ENCODE measurements around the gene RIN3. TPM values are rescaled to one million over a fixed set of nuclear protein-coding genes. Genes with fewer than 3 reads are reported as not detected.

RIN3 gene
- total RNA-seq, 2 donors from 2014 or later, result 8.8 to 41.6 TPM

- no peak for DNase-seq (ENCODE audit: low spot score)
- WGBS, result 92% methylated on average over 9 of the region's 9 CpGs
- Histone ChIP-seq H3K36me3 (no peaks in the 10 kb centered on the region), H3K9me3 (no peaks in the 10 kb centered on the region), H3K4me3 (no peak overlapping the region), H3K4me1 (replicated peaks) (no peaks in the 10 kb centered on the region), H3K27ac (no peak overlapping the region), H3K27me3 (replicated peaks; ENCODE audit: insufficient read depth) (no peaks in the 10 kb centered on the region)
- intact Hi-C loops (cut with DNase I), result no loop called here
- no peak for TF ChIP-seq POLR2A (IDR thresholded peaks at IDR 0.05)
- TF ChIP-seq POLR2AphosphoS5 (IDR thresholded peaks at IDR 0.05), result no peak
- TF ChIP-seq CTCF (IDR thresholded peaks at IDR 0.05), result no peak
Observed at GRCh38 chr14:92482621-92483319, 30.8 kb upstream of the RIN3 start.

GRCh38 chr14:92484132-92484823, 29.3 kb upstream of the RIN3 start:
- H3K36me3 ChIP-seq, result no peaks in the 10 kb centered on the region
- no peaks in the 10 kb centered on the region for H3K4me1 ChIP-seq (replicated peaks)
- H3K9me3 ChIP-seq, result no peaks in the 10 kb centered on the region
- intact Hi-C loops (cut with DNase I), result no loop called here
- TF ChIP-seq POLR2AphosphoS5 (IDR thresholded peaks at IDR 0.05), result no peak
- TF ChIP-seq CTCF (IDR thresholded peaks at IDR 0.05), result no peak
- TF ChIP-seq POLR2A (IDR thresholded peaks at IDR 0.05), result no peak
- no peaks in the 10 kb centered on the region for H3K27me3 ChIP-seq (replicated peaks; ENCODE audit: insufficient read depth)
- DNase-seq (ENCODE audit: low spot score), result no peak
- 90% methylated on average over 7 of the region's 7 CpGs for WGBS
- no peak overlapping the region for H3K4me3 ChIP-seq
- H3K27ac ChIP-seq, result no peak overlapping the region

DNA sequence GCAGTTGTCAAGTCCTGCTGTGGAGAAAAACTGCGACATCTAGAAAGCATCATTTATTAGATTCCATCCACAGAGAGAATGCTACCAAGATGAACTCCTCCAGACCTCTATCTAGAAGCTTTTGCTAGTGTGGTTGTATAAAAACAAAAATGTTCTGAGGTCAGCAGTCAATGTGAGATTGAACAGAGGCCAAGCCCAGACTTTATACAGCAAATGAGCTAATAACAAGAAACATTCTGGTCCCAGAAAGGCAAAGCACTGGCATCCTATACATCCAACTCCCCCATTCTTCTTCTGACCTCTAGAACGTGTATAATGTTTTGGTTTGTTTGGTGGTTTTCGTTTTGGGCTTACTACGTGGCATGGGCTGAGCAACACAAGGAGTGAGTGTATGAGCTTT, 26.7 kb upstream of the RIN3 start:
- intact Hi-C loops (cut with DNase I), result no loop called here
- TF ChIP-seq POLR2A (IDR thresholded peaks at IDR 0.05) (no peak), CTCF (IDR thresholded peaks at IDR 0.05) (no peak), POLR2AphosphoS5 (IDR thresholded peaks at IDR 0.05) (no peak)
- Histone ChIP-seq H3K4me3 (no peak overlapping the region), H3K36me3 (no peaks in the 10 kb centered on the region), H3K4me1 (replicated peaks) (no peaks in the 10 kb centered on the region), H3K27ac (no peak overlapping the region), H3K9me3 (no peaks in the 10 kb centered on the region), H3K27me3 (replicated peaks; ENCODE audit: insufficient read depth) (no peaks in the 10 kb centered on the region)
- DNase-seq (ENCODE audit: low spot score), result no peak
- WGBS, result 71% methylated on average over 4 of the region's 4 CpGs

GRCh38 chr14:92487513-92488133, 26.0 kb upstream of the RIN3 start:
- TF ChIP-seq POLR2A (IDR thresholded peaks at IDR 0.05) (no peak), CTCF (IDR thresholded peaks at IDR 0.05) (no peak), POLR2AphosphoS5 (IDR thresholded peaks at IDR 0.05) (no peak)
- 70% methylated on average over 10 of the region's 10 CpGs for WGBS
- Histone ChIP-seq H3K4me3 (no peak overlapping the region), H3K9me3 (no peaks in the 10 kb centered on the region), H3K36me3 (no peaks in the 10 kb centered on the region), H3K4me1 (replicated peaks) (no peaks in the 10 kb centered on the region), H3K27me3 (replicated peaks; ENCODE audit: insufficient read depth) (no peaks in the 10 kb centered on the region), H3K27ac (no peak overlapping the region)
- intact Hi-C loops (cut with DNase I), result no loop called here
- DNase-seq (ENCODE audit: low spot score), result no peak

Data from prostate gland (tissue), 2 donors.